NCI-H1092 (cell line): ENCODE measurements around the gene SUSD6.

ENCODE experiments used
- DNase-seq: peaks from one replicate; lab custom pipeline; 2025; lab: John Stamatoyannopoulos, UW

The SUSD6 gene

GRCh38 chr14:69672356-69672755, 61.0 kb downstream of the SUSD6 start:
- no peak for DNase-seq

DNA sequence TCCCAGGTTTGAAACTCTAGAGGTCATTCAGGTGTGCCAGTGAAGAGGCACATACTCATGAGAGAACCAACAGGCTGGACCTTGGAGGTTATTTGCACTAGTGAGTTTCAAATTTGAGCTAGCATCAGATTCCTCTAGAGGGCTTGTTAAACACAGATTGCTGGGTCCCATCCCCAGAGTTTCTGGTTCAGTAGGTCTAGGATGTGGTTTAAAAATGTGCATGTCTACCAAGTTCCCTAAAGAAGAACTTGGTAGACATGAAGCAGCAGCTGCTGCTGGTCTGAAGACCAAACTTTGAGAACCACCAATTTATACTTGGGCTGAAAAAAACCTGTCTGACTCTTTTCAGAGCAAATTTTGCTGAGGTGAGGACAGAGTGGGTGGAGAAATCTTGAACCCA, 61.7 kb downstream of the SUSD6 start:
- DNase-seq, result no peak

GRCh38 chr14:69673578-69674305, 62.3 kb downstream of the SUSD6 start:
- DNase-seq, result no peak

GRCh38 chr14:69674546-69675244, 63.3 kb downstream of the SUSD6 start:
- DNase-seq, result no peak

- DNase-seq, result no peak
These were observed 63.8 kb downstream of the SUSD6 start for GRCh38 chr14:69675245-69675583.

DNA sequence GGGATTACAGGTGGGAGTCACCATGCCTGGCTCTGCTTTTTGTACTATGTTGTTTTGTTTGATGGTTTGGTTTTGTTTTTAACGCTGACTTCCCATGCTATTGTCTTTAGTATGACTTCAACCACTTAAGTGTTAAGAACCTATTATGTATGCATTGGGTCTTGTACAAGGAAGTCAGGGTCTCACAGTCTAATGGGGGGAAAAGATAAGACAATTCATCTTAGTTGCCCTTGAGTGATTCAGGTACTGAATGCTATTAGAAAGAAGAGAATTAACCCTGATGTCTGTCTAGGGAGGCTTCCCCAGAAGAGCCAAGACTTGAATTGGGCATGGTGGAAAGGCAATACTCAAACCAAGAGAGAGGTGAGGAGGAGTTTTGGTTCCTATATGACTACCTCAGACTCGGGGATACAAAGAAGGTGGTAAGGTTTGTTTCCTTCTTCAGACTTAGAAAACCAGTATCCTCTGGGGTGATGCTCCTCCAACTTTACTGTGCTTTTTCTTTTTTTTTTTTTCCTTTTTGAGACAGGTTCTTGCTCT, 64.6 kb downstream of the SUSD6 start:
- no peak for DNase-seq

GRCh38 chr14:69676723-69677122, 65.3 kb downstream of the SUSD6 start:
- DNase-seq, result no peak

GRCh38 chr14:69680297-69680696, 68.9 kb downstream of the SUSD6 start:
- DNase-seq, result no peak

- no peak for DNase-seq
These were observed 70.7 kb downstream of the SUSD6 start for GRCh38 chr14:69682136-69682535.

DNA sequence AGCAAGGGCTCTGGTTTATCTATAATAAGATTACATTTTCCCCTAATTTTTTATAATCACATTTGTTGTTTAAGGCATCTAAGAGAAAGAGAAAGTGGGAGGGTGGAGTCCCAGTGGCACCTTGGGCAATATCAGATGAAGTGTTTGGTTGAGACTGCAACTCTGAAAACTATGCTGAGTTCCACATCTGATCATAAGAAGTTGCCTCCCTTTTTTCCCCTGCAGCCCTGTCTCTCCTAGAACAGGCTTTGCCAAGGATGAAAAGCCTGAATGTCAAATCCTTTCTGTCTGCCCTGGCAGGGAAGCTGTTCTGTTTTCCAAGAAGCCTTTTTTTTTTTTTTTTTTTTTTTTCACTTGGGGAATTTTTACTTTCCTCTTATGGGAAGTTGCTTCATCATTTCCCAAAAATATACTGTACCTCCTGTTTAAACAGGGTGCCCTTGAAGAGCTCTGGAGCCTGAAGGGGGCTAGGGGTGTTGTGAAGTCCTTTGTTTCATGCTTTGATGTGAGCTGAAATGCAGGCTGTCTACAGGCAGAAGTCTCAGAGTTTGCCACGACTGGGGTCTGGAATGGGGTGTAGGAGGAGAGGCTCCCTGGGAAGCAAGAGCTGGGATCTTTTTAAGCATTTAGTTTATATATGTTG, 71.3 kb downstream of the SUSD6 start:
- no peak for DNase-seq

DNA sequence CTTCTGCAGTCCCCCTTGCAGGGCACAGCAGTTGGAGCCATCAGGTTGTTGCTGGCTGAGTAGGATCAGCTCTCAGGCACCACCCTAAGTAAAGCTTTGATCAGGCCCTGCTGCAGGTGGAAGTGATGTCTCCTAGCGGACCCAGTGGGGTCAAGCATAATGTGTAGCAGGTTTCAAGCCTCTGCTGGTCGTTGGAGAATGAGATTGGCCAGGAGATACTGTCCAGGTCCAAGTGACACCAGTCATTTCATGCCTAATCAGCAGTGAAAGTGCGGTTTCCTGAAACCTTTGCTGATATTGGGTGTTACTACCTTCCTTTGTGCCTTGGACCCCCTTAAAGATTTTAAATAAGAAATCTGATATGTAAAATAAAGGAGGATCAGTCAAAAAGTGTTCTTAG, 72.6 kb downstream of the SUSD6 start:
- DNase-seq, result no peak

GRCh38 chr14:69684461-69685217, 73.2 kb downstream of the SUSD6 start:
- no peak for DNase-seq

DNA sequence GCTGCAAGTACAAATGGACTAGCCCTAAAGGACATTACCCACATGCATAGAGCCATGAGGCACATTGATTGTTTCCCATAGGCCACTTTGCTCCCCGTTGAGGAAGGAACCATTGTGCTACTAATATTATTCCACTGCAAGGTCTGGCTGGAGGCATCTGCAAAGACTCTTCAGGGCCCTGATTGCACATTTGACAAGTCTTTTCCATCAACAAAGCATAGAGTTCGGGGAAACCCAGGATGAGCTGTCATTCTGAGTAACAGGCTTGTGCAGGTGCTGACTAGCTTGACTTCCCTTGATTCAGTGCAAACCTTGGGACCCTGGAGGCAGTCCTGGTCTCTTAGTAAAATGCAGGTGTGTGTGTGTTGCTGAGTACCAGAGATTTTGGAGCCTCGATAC, 73.8 kb downstream of the SUSD6 start:
- DNase-seq, result no peak

GRCh38 chr14:69685716-69686115, 74.3 kb downstream of the SUSD6 start:
- peak; percentile 90 for DNase-seq

- DNase-seq, result no peak
These were observed 76.4 kb downstream of the SUSD6 start for GRCh38 chr14:69687606-69688298.

DNA sequence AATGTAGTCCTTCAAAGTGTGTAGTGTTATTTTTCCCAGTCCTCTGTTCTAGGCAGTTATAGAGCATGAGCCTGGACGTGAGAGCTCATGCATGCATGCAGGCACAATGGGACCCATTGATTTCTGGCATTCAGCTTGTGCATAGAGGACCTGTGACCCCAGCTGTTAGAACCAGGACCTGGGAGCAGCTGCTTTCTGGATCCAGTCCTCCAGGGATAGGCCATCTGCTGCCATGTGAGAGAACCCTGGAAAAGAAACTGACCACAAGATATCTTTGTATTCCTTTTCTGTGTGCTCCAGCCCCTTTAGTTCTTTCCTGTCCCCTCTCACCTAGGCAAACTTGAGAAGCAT, 76.9 kb downstream of the SUSD6 start:
- DNase-seq, result peak; percentile 29

DNA sequence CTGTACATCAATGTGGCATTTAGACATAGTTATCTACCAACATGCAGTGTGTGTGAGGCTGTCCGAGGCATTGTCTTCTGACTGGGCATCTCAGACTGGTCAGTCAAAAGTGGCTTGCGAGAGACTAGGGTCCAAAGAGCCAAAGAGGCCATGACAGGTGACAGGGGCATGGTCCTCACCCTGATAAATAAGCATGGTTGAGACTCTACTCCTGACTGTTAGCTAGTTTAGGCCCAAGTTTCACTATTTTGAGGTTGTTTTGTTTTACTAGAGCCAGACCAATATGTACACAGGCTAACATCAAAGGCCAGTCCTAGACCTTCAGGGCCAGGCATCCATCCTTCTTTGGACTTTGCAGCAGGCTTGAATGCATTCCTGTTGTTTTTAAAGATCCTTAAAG, 78.6 kb downstream of the SUSD6 start:
- DNase-seq, result no peak

GRCh38 chr14:69692594-69692993, 81.2 kb downstream of the SUSD6 start:
- DNase-seq, result peak; percentile 33

GRCh38 chr14:69693145-69693544, 81.7 kb downstream of the SUSD6 start:
- DNase-seq, result peak; percentile 78

DNA sequence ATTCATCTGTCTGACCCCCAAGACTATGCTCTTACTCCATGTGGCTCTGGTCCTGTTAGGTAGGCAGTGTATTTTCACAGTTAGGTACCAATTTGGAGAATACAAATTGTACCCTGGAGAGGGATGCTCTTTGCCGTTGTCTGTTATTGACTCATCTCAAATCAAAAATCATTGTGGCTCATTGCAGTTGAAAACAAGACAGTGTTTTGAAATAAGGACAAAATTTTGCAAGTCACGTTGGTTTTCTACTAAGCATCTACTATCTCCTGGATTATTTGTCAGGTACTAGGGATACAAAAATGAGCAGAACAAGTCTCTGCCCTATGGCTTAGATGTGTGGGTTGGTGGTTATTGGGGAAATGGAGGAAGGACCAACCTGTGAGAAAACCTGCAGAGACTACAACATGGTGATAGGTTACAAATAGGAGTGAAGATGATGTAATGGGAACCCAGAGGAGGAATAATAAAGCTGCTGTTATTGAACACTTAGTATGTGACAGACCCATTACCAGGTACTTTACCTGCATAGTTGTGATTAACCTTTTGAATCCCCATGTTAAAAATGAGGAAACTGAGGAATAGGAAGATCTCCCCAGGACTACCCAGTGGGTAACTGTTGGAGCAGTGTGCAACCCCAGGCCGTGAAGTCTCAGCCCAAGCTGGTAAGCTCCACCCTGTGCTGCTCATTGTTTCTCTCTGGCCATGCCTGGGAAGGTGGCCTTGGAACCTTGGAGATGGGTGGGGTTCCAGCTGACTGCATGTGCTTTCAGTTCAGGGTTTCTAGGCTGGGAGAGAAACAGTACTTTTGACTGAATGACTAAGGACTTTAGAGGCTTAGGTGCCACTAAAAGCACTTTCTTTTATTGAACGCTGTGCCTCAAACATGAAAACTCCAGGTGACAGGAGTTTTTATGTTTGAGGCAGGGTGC, 82.7 kb downstream of the SUSD6 start:
- no peak for DNase-seq
